ENCODE data around the gene PRX.

The PRX gene

DNA sequence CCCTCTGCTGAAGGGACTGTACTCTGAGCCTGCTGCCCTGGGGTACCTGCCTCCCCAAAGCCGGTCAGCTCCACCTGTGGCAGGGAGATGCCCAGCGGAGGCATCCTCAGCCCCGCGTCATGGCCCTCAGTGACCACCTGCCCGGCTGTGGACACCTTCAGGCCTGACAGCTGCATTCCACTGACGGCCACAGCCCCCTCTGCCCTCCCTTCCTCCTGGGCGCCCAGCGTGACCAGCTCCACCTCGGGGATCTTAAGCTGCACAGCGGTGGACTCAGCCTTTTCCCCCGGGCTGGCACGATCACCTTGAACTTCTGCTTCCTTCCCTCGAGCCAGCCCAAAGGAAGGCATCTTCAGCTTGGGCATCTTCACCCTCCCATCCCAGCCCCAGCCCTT, 18.4 kb downstream of the PRX start:
- no peak for DNase-seq (ENCODE audit: low read depth)
- TF ChIP-seq, protein P1, sequence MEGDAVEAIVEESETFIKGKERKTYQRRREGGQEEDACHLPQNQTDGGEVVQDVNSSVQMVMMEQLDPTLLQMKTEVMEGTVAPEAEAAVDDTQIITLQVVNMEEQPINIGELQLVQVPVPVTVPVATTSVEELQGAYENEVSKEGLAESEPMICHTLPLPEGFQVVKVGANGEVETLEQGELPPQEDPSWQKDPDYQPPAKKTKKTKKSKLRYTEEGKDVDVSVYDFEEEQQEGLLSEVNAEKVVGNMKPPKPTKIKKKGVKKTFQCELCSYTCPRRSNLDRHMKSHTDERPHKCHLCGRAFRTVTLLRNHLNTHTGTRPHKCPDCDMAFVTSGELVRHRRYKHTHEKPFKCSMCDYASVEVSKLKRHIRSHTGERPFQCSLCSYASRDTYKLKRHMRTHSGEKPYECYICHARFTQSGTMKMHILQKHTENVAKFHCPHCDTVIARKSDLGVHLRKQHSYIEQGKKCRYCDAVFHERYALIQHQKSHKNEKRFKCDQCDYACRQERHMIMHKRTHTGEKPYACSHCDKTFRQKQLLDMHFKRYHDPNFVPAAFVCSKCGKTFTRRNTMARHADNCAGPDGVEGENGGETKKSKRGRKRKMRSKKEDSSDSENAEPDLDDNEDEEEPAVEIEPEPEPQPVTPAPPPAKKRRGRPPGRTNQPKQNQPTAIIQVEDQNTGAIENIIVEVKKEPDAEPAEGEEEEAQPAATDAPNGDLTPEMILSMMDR (IDR thresholded peaks at IDR 0.05; ENCODE audit: insufficient read depth, low read depth, low read length, missing control alignments): no peak
- H3K4me3 ChIP-seq (ENCODE audit: low read depth, low read length): no peak overlapping the region

DNA sequence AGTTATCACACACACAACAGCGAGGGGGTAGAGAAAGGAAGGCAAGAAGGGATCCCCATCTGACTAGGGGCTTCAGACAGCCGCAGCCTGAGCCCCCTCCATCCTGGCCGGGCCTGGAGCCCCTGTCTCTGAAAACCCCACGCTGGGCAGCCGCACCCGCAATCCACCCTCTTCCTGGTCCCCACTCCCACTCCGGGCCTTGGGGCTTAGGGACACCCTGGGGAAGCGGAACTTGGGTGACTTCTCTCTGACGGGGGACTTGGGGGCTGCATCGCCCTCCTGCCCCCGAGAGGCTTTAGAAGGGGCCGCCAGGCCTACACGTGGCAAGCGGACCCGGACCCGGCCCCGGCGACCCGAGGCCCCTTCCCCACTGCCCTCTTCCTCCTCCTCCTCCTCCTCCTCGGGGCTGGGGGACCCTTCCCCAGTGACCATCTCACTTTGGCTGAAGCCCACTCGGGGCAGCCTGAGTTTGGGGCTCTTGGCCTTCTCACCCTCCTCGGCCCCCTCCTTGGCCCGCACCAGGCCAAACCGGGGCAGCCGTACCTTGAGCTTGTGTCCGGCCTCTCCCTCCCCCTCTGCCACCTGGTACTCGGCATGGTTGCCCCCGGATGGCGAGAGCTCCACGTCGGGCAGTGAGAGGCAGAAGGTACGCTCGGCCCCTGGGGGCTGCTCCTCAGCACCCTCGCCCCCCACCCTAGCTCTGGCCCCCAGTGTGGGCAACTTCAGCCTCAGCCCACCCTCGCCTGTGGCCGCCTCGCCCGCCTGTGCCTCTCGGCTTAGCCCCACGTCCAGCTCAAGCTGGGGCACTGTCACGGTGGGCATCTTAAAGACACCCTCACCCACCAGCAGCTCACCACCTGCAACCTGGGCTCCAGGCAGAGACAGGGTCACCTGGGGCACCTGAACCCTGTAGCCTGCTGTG, 19.0 kb downstream of the PRX start:
- no peak for DNase-seq (ENCODE audit: low read depth)
- TF ChIP-seq, protein P1 (IDR thresholded peaks at IDR 0.05; ENCODE audit: insufficient read depth, low read depth, low read length, missing control alignments): no peak
- H3K4me3 ChIP-seq (ENCODE audit: low read depth, low read length): no peak overlapping the region

DNA sequence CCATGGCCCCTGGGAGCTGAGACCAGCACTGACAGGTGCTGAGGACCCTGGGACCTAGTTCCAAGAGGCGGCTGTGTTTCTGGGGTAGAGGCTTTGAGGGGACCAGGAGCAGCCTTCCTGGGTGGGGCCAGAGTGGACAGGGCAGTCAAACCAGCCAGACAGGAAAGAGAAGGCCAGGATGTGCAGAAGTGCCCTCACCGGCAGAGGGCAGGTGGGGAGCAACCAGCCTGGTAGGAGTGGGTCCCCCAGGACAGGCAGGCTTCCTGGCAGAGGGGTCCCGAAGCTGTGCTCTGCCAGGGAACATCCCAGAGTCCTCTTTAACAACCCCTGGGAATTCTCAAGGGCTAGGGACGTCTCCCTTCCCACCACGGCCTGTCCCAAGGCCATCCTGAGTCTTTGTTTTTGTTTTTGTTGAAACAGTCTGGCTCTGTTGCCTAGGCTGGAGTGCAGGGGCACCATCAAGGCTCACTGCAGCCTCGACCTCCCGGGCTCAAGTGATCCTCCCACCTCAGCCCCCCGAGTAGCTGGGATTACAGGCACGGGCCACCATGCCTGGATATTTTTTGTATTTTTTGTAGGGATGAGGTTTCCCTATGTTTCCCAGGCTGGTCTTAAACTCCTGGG, 20.2 kb downstream of the PRX start:
- no peak overlapping the region for H3K4me3 ChIP-seq (ENCODE audit: low read depth, low read length)
- no peak for DNase-seq (ENCODE audit: low read depth)
- TF ChIP-seq, protein P1 (IDR thresholded peaks at IDR 0.05; ENCODE audit: insufficient read depth, low read depth, low read length, missing control alignments): peak; percentile 22

DNA sequence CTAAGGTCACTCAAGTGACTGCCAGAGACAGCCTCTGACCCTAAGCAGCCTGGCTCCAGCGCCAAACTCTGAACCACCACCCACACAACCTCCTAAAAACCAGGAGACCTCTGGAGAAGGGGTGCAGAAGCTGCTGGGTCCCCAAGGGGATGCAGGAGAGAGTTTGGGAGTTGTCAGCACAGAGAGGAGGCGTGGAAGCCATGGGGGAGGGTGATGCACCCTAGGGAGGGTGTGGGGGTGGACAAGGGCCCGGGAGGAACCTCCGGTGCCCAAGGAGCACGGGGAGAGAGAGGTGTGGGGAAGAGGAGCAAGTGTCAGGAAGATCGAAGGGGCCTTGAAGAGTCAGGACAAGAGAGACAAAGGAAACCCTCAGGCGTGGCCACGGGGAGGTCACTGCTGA, 21.1 kb downstream of the PRX start:
- no peak overlapping the region for H3K4me3 ChIP-seq (ENCODE audit: low read depth, low read length)
- no peak for DNase-seq (ENCODE audit: low read depth)
- TF ChIP-seq, protein P1 (IDR thresholded peaks at IDR 0.05; ENCODE audit: insufficient read depth, low read depth, low read length, missing control alignments): no peak

DNA sequence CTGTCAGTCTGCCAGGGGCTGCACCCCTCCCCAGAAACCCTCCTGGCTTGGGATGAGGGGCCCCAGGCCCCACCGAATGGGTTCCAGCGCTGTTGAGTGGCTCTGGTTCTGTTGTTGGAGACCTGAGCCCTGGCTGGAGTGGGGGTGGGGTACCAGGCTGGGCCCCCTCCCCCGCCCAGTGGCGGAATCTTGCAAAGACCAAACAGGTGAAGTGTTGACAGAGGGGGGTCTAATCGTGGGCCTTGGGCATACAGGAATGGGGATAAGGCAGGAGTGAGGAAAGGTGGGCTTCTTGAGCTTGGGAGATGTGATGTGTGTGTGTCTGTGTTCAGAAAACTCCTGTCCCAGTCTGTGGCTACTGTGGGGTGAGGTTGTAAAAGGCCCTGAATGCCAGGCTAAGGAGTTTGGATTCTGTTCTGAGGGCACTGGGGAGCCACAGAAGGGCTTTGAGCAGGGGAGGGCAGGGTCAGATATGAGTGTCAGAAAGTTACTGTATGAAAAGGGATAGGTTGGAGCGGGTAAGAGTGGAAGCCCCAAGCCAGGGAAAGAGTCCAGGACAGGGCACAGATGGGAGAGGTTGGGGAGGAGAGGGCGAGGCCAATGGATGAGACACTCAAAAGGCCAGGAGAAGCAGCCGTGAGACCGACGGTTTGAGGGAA, 23.0 kb downstream of the PRX start, which contains the start of gene HIPK4:
HIPK4 (minus strand) TSS at position 98 of the 659 bp plus-strand sequence. CDS start 279 bp downstream, outside the sequence.
- TF ChIP-seq, protein P1 (IDR thresholded peaks at IDR 0.05; ENCODE audit: insufficient read depth, low read depth, low read length, missing control alignments): no peak
- no peak for DNase-seq (ENCODE audit: low read depth)
- H3K4me3 ChIP-seq (ENCODE audit: low read depth, low read length): no peak within 1 kb of the TSS

DNA sequence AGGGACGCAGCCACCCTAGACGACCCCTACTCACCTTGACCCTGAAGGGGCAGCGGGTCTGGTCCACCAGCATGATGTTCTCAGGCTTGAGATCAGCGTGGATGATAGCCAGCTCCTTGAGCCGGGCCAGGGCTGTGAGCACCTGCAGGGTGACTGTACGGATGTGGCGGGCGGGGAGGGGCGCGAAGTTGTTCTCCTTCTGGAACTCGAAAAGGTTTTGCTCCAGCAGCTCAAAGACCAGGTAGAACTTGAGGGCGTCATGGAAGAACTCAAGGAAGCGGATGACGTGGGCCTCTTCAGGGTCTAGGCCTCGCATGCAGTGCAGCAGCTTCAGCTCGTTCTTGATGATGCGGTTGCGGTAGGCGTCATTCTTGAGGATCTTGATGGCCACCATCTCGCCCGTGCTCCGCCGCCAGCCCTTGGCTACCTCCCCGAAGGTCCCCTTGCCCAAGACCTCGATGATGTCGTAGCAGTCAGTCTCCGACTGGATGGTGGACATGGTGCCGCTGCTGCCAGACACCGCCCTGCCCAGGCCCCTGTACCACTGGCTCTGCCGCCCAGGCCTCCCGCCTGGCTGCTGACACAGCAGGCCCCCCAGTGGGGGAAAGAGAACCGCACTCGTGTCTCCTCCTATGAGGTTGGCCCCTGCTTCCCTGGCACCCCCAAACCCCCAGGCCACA, 23.6 kb downstream of the PRX start:
- no peak for DNase-seq (ENCODE audit: low read depth)
- H3K4me3 ChIP-seq (ENCODE audit: low read depth, low read length): no peak overlapping the region
- TF ChIP-seq, protein P1 (IDR thresholded peaks at IDR 0.05; ENCODE audit: insufficient read depth, low read depth, low read length, missing control alignments): no peak
